WTC11 (cell line): Measurements from ENCODE around the gene KRTAP10-4.

Experiments
- CDX4 ChIP-seq: fragments of 250-450 bp; sonication (Bioruptor Pico); IDR thresholded peaks from 2 replicates; pipeline ENCODE4 v1.9.0; 2021; ENCODE audit warnings: moderate library complexity, mild to moderate bottlenecking, inconsistent platforms, borderline replicate concordance
- CTCF ChIP-seq: fragments of 200-600 bp; IDR thresholded peaks from 2 replicates; pipeline ENCODE4 v1.8.0; 2022; ENCODE audit warnings: antibody characterized with exemption

GRCh38 chr21:44530221-44530902 is 43.2 kb upstream of the KRTAP10-4 start:
- no peak for TF ChIP-seq CTCF
- no peak for TF ChIP-seq CDX4 (CRISPR knock-in tag)
